HG03045 (cell line): ENCODE measurements around the gene FOXN3.

Experiments used
- ATAC-seq: cut with Tn5 transposase; IDR thresholded peaks from one replicate; pipeline ENCODE4 v1.9.1; 2021; ENCODE audit warnings: mild to moderate bottlenecking, moderate library complexity; ENCODE audit not compliant: unreplicated experiment

The FOXN3 gene

DNA sequence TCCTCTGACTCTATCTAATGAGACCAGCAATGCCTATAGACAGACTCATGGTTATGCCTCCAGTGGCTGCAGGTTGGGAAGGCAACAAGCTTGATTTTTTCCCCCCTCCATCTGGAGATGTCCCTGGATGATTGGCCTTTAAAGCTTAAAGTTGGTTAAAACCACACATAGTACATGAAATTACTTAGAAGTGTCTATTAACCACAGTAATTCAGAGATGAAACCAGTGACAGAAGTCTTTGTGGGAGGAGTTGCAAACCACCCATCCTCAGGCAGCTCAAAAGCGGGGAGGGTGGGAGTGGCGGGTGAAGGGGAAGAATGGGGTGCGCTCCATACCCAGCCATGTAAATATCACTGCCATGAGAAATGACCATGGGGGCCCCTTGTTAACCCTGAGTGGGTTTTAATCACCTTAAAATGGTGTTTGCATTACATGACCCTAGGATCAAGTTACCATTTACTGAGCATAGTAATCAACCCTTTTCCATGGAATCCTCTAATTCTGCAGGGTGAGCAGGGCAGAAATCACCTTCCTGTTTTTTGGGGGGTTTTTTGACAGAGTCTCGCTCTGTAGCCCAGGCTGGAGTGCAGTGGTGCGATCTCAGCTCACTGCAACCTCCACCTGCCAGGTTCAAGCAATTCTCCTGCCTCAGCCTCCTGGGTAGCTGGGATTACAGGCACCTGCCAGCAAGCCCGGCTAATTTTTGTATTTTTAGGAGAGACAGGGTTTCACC, 133.5 kb downstream of the FOXN3 start:
- no peak for ATAC-seq

DNA sequence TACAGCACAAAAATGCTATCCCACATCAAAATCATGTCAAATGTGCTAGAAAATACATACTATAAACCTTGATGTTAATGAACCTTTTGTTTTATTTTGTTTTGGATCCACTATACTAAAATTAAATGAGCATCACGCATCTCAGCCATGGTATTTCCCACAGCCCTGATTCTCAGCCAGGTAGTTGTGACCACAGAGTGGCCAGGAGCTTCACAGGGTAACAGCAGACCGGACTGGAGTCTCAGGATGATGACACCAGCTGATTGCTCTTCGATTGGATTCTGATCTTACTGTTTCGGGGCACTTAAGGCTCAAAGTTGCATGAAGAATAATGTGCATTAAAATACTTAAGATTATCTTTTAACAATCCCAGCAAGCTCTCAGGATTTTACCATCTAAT, 134.8 kb downstream of the FOXN3 start:
- no peak for ATAC-seq

DNA sequence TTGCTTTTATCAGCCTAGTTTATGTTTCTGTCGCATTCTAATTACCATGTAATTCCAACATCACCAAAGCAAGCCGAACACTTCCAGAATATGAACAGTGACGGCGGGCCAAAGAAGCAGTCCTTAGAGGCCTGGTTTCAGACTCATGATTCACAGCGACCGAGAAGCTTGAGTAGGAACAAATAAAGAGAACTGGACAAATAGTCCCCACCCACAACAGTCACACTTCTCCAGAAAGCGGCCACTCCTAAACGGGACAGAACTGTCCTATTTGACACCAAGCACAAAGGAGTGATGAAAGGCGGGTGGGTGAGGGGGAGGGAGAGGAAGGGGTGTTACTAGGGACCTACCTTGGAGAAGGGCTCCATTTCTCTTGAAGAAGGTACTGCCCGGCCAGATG, 136.4 kb downstream of the FOXN3 start:
- no peak for ATAC-seq

DNA sequence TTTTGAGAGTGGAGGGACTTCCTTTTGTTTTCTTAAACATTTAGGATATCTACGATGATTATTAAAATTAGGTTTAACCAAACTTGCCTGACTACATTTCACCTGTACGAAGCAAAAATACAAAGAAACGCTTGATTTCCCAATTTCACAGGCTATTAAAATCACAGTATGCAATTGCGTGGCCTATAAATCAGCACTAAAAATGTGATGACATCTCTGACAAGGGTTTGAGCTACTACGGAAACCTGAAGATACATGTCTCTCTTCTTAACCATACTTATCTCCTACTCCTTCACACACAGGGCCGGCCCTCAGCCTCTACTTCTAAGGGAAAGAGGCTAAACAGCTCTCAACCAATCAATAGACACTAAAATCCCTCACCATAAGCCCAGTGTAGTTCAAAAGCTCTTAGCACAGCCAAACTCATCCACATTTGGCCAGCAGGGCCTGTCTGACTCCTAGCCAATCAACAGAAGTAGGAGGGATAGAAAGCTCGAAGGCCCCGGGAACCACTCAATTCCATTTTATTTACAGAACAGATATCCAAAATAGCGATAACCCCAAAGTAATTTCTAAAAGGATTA, 137.3 kb downstream of the FOXN3 start:
- no peak for ATAC-seq

DNA sequence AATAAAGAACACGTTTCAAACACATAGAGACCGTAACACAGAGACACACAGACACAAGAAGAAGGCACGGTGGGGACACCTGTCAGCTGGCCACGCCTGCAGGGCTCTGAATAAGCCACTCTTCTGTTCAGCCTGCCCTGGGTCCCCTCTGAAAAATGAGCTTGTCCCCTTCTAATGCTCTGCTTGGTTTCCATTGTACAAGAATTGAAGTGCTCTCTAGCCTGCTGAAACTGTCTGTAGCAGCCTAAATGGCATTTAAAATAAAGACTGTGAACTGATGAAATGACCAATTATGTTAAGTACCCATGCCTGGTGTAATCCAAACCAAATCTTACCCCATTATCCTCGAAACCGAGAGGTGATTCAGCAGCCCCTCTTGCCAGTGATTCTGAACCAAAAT, 139.8 kb downstream of the FOXN3 start:
- no peak for ATAC-seq

DNA sequence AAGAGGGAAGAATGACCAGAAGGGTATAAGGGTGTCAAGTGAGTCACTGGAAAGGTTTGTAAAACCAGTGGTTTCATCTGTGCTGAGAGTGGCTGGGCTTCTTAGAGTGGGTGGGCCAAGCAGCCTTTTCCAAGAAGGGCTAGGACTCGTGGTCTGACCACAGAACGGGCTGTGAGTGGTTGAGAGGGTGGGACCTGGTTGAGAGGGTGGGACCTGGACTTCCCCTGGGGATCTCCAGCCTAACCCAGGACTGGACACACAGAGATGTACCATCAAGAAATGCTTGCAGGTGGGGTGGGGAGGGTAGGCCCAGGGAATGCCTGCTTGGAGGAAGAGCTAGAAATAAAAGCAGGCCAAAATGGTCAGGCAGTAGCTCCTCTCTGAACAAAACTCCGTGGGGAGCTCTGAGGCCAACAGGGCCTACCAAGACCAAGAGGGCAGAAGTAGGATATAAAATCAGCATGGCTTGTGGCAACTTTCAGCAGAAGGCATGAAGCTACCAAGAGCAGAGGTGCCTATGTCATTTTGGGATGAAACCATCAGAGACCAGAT, 140.5 kb downstream of the FOXN3 start:
- peak; percentile 96 for ATAC-seq

DNA sequence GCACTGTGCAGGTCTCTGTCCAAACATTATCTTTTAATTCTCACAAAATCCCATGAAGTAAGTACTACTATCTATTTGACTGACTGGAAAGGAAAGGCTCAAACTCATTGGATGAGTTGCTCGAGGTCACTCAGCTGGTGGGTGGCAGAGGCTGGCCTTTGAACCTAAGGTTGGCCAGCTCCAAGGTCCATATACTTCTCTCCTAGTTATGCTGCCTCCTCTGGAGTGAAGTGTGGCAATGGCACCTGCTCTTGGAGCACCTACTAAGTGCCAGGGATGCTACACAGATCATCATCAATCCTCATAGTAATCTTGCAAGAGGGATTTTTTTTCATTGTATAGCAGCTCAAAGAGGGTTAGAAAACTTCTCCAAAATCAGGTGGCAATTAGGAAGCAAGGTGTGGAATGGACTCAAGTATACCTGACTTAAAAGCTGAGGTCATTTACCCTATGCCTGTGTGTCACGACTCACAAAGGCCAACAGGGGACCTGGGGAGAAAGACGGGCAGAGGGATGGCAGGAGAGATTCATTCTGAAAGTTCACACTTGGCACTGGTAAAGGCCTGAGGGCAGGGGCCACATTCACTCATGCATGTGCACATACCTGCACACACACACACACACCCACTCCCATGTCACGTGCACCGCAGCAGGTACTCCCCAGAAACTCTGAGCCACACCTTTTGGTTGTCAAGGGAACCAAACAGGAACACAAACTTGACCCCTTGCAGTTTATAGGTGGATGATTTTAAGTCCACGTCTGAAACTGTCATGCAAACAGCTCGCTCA, 146.4 kb downstream of the FOXN3 start:
- no peak for ATAC-seq

DNA sequence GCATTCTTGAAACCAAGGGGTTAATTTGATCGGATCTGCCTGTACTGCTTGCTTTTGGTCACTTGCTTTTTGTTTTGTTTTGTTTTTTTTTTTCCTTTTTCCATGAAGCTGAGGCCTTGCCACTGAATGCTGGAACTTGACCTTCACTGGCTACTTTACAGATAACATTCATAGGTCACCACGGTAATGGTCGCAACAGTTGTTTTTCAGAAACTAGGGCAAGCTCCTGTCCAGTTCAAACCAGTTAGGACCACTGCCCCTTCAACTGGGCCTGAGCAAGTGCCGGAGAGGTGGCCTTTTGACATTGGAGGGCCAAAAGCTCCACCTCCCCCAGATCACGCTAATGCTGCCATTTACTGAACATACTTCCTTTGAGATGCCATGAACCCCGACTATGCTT, 147.6 kb downstream of the FOXN3 start:
- no peak for ATAC-seq

DNA sequence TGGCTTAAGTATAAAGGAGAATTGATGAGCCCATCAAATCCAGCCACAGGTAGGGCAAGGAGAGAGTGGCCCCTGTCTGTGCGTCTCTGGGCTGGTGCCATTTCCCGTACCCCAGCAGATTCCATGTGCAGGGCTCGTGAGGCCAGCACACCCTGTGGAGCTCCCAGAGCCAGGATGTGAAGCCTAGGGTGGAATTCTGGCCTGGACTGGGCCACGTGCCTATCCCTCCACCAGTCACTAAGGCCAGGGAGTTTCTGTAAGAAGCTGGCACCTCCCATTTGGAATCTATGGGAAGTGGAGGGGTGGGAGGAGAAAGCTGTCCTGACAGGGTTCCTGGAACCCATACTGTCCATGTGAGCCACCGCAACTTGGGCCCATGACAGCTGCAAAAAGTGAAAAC, 148.5 kb downstream of the FOXN3 start:
- ATAC-seq = no peak

DNA sequence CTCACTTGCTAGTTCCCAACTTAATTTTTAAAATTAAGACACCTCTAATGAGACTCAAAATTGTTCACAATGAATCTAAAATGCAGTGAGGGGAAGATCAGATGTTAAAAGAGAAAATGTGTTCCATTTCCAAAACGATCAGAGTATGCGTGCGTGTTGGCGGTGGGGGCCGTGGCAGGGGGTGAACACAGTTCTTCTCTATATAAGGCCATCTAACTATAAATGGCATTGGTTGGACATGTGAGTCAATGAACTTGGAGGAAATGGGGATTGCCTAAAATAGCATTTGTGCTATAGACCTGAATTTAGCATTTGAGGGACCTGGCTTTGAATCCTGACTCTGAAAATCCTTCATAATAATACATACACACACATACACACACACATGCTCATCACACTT, 149.4 kb downstream of the FOXN3 start:
- no peak for ATAC-seq

DNA sequence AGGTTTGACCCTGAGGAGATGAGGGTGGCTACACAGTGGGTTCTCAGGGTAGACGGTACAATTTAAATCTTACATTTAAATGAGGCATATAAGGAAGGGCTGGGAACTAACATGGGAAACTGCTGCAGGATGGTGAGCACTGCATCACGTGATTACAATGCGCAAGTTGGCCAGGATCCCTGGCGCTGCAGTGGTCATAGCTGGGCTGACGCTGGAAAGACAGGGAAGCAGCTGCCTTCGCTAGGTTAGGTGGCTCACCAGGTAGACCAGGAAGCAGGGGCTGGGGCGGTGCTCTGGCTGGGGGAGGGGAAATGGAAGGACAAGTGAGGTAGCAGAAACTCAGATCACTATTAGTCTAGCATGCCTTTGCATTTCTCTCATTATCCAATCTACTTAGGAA, 149.9 kb downstream of the FOXN3 start:
- no peak for ATAC-seq

DNA sequence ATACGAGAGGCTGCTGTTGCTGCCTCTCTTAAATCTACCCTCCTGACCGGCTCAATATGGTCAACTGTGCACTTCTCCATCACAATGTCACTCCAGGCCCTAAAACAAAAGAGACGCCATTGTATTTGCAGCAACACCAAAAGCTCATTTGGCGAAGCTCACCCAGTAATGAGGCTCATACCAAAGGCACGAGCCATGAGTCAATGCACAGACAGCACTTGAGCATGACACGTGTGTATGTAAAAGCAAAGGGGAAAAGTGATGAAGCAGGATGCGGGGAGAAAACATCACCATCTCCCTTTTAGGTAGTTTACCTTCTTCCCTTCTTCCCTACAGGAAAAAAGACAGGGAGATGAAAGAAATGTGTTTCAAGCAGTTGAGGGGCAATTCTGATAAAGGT, 150.3 kb downstream of the FOXN3 start:
- ATAC-seq = no peak

DNA sequence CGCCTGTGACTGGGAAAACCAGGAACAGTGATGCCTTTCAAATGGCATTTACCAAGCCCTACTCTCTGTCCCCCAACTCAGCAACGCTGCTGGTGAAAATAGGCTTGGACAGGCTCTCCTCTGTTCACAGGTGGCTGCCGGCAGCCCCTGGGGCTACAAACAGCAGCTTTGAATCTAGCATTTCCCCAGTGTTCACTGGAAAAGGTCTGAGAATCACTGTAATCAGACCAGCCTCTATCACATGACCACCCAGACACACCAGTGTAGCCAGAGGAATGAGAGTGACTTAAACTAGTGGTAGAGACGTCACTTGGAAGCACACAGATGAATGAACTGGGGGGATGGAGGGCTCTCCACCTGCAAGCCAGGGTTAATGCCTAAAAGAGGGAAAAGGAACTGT, 151.8 kb downstream of the FOXN3 start:
- ATAC-seq = no peak

DNA sequence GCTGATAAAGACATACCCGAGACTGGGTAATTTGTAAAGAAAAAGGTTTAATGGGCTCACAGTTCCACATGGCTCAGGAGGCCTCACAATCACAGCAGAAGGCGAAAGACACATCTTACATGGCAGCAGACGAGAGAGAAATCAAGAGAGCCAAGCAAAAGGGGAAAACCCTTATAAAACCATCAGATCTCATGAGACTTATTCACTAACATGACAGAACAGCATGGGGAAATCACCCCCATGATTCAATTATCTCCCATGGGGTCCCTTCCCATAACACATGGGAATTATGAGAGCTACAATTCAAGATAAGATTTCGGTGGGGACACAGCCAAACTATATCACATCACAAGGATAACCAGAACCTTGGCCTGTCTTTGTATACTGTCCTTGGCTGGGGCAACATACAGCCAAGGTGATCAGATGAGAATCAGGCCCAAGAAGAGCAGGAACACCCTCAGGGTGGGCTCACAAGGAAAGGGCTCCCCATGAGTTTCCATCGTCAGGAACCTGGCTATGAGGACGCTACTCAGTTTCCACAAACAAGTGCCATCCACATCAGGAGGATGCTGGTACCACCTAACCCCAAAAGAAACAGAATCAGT, 152.7 kb downstream of the FOXN3 start:
- ATAC-seq = no peak

DNA sequence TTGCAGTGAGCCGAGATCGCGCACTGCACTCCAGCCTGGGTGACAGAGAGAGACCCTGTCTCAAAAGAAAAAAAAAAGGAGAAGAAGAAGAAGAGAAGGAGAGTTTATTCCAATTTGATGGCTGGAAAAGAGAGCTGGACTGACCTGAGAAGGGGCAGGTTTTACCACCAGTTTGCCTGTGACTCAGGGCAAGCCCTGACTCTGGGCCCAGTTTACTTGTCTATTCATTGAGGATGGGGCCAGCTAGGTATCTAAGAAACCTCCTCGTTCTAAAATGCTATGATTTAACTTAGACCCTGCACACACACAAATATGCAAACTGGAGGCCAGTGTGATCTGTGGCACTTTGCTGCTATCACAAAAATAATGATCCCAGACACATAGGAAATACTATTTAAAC, 155.0 kb downstream of the FOXN3 start:
- ATAC-seq = no peak

DNA sequence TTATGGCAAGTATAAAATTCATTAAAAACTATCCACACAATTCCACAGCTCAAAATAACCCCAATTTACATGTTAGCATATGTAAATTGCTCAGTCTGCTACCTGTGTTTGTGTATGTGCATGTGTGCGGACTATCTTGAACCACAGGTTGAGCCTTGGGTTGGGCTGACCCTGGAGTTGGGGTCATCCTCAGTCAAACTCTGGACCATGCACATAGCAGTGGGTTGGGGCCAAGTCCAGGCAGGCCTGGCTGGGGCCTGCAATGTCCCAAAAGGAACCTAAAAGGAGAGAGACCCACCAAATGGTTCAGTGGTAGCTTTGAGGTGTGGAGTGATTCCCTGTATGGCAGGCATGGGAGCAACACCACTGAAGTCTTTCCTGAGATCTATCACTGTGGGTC, 156.1 kb downstream of the FOXN3 start:
- ATAC-seq = no peak

DNA sequence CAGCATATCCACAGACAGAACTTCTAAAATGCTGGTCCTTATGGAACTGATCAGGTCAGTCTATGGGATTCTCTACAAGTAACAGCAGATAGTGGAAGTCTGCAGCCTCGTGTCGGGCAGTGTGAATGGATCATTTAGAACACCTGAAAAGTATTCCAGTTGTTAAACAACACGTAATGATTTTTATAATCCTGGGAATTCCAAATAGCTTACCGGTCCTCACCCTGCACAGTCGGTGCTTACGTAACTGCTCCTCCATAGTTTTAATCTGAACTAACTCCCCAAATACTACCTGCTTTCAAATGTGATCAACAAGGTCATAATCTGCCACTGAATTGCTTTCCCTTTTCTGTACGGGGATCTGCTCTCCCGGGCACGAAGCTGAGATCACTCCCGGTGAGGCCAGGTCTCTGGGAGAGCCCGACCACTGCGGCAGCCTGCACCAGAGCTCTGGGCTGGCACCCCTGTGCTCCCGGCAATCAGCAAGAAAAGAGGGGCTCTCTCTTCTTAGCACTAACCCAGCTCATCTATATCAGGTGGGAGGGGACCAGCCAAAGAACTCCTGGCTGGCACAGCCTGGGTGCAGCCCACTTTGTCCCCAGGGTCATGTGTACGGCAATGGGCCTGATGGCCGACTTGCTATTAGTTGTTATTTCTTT, 157.0 kb downstream of the FOXN3 start:
- ATAC-seq = no peak

DNA sequence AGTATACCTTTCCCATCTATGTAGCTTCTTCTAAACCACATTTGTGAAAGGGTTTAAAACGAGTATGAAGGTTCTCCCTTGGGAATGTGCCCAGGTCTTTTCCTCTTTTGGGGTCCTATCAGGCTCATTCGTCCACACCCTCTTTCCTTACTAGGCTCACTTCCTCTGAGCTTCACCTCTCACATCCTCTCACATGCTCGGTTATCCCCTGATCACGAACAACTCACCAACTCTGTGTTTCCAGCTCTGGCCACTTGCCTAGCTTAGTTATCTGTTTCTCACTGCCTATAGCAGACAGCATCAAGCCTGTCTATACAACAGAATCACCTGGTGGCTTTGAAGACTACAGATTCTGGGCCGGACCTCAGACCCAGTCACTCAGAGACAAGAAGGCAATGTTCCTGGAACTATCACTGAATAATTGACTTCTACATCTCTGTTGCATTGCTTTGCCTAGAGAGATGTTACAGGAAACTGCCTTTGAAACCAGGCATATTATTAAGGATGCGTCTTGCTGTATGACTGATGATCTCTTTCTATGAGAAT, 158.2 kb downstream of the FOXN3 start:
- ATAC-seq = peak; percentile 47

DNA sequence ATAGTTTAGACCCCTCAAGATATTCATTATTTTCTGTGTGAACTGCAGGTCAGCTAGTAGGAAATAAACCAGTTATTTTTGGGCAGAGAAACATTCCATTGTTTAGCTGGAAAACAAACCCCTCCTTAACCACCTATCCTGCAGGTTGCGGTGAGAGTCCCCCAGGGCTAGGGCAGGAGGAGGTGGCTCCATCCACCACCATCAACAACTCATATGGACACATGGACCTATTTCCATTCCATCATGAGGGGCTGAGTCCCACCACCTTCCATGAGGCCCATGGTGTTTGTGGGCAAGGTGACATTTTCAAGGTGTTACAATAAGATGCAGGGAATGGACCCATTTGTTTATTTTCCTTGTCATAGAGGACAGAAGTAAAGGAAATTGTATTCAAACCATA, 160.1 kb downstream of the FOXN3 start:
- no peak for ATAC-seq

DNA sequence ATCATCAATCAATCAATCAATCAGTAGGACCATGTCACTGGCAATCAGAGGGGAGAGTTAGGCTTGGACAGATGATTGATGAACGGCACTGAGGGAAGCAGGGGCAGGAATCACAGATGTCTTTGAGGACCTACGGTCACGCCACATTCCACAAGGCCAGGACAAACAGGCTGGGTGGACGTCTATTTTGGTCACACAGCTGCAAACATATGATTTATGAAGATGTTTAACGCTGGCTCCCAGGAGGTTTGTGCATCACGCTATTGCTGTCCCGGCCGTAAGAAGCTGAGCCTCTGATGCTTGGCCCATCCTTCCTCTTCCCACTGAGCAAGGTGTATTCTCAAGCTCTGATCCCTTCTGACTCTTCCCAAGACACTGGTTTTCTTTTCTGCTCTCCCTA, 160.8 kb downstream of the FOXN3 start:
- ATAC-seq = no peak

DNA sequence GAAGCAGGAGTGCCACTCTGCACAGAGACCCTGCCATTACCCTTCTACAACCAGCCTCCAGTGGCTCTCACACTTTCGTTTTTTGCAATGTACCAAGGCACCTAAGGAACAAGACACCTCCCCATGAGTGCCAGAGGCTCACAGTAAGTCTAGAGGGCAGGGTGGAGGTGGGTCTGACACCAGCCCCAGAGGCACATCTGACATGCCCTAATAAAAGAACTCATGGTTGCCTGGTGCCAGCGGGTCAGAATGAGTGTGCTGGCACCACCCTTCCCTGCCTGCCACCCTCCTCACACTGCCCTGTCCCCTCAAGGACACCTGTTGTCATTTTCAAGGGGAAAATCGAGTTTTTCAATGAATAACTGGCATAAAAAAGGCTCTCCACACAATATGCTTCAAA, 161.2 kb downstream of the FOXN3 start:
- no peak for ATAC-seq
